SK-N-SH treated with all-trans-retinoic acid at 6 μM for 48 hours (cell line): ENCODE measurements around the gene MFAP4.

Experiments used
- ATAC-seq: fragments of 200-7000 bp; cut with Tn5 transposase; 3 replicates; pipeline ENCODE4 v1.9.1; 2020; ENCODE audit warnings: mild to moderate bottlenecking, moderate library complexity
- ARNTL ChIP-seq: fragments of 450-650 bp; formaldehyde crosslinking; IDR thresholded peaks from 2 replicates; pipeline ENCODE4 v1.5.0; 2020; ENCODE audit warnings: low read depth, mild to moderate bottlenecking, moderate library complexity, borderline replicate concordance
- BACH2 ChIP-seq: fragments of 250-450 bp; sonication (Bioruptor Pico); IDR thresholded peaks from 2 replicates; pipeline ENCODE4 v1.9.0; 2021; ENCODE audit warnings: mild to moderate bottlenecking, borderline replicate concordance
- CSDC2 ChIP-seq: fragments of 250-450 bp; sonication (Bioruptor Pico); IDR thresholded peaks from 2 replicates; pipeline ENCODE4 v1.5.0; 2020; ENCODE audit warnings: mild to moderate bottlenecking, moderate library complexity
- GLIS3 ChIP-seq: fragments of 250-450 bp; sonication (Bioruptor Pico); IDR thresholded peaks from 2 replicates; pipeline ENCODE4 v1.5.0; 2020; ENCODE audit warnings: mild to moderate bottlenecking, moderate library complexity
- ISL1 ChIP-seq: fragments of 250-450 bp; sonication (Bioruptor Pico); IDR thresholded peaks from 2 replicates; pipeline ENCODE4 v2.1.2; 2022; ENCODE audit warnings: mild to moderate bottlenecking, moderate library complexity
- OSR1 ChIP-seq: fragments of 250-450 bp; sonication (Bioruptor Pico); IDR thresholded peaks from 2 replicates; pipeline ENCODE4 v1.8.0; 2022; ENCODE audit warnings: moderate library complexity, mild to moderate bottlenecking, inconsistent platforms
- PPARA ChIP-seq: fragments of 250-450 bp; sonication (Bioruptor Pico); IDR thresholded peaks from 2 replicates; pipeline ENCODE4 v1.5.0; 2020; ENCODE audit warnings: mild to moderate bottlenecking, borderline replicate concordance
- RARB ChIP-seq: fragments of 250-450 bp; sonication (Bioruptor Pico); IDR thresholded peaks from 2 replicates; pipeline ENCODE4 v1.8.0; 2021; ENCODE audit warnings: mild to moderate bottlenecking, moderate library complexity
- SNAI2 ChIP-seq: fragments of 250-450 bp; sonication (Bioruptor Pico); IDR thresholded peaks from 2 replicates; pipeline ENCODE4 v1.5.0; 2020; ENCODE audit warnings: mild to moderate bottlenecking, moderate library complexity
- TOX ChIP-seq: fragments of 250-450 bp; sonication (Bioruptor Pico); IDR thresholded peaks from 2 replicates; pipeline ENCODE4 v1.8.0; 2021; ENCODE audit warnings: mild to moderate bottlenecking, moderate library complexity, borderline replicate concordance
- ZC3H10 ChIP-seq: fragments of 250-450 bp; sonication (Bioruptor Pico); IDR thresholded peaks from 2 replicates; pipeline ENCODE4 v1.5.1; 2021; ENCODE audit warnings: mild to moderate bottlenecking, moderate library complexity
- ZFP3 ChIP-seq: fragments of 250-450 bp; sonication (Bioruptor Pico); IDR thresholded peaks from 2 replicates; pipeline ENCODE4 v1.5.0; 2020; ENCODE audit warnings: mild to moderate bottlenecking, moderate library complexity
- ZFP30 ChIP-seq: fragments of 450-650 bp; formaldehyde crosslinking; IDR thresholded peaks from 2 replicates; pipeline ENCODE4 v1.5.0; 2022; ENCODE audit warnings: mild to moderate bottlenecking, moderate library complexity
- ZNF565 ChIP-seq: fragments of 450-650 bp; formaldehyde crosslinking; conservative IDR thresholded peaks from 2 replicates; pipeline ENCODE4 v1.5.0; 2020; ENCODE audit warnings: low read depth, mild to moderate bottlenecking, moderate library complexity
- ZNF70 ChIP-seq: fragments of 450-650 bp; formaldehyde crosslinking; IDR thresholded peaks from 2 replicates; pipeline ENCODE4 v1.5.0; 2020; ENCODE audit warnings: mild to moderate bottlenecking, moderate library complexity
- ZNF8 ChIP-seq: fragments of 450-650 bp; formaldehyde crosslinking; IDR thresholded peaks from 2 replicates; pipeline ENCODE4 v1.5.0; 2020; ENCODE audit warnings: mild to moderate bottlenecking, moderate library complexity
- TF ChIP-seq, protein P1 (sequence below): fragments of 250-450 bp; sonication (Bioruptor Pico); IDR thresholded peaks from 2 replicates; pipeline ENCODE4 v1.8.0; 2021; ENCODE audit warnings: low read depth, mild to moderate bottlenecking, moderate library complexity, borderline replicate concordance
- TF ChIP-seq, protein P2 (sequence below): fragments of 250-450 bp; sonication (Bioruptor Pico); IDR thresholded peaks from 2 replicates; pipeline ENCODE4 v1.5.1; 2021; ENCODE audit warnings: mild to moderate bottlenecking, moderate library complexity
- TF ChIP-seq, protein P3 (sequence below): fragments of 250-450 bp; sonication (Bioruptor Pico); IDR thresholded peaks from 2 replicates; pipeline ENCODE4 v1.5.0; 2020; ENCODE audit warnings: mild to moderate bottlenecking, moderate library complexity
- TF ChIP-seq, protein P4 (sequence below): fragments of 250-450 bp; sonication (Bioruptor Pico); IDR thresholded peaks from 2 replicates; pipeline ENCODE4 v1.8.0; 2020; ENCODE audit warnings: mild to moderate bottlenecking, moderate library complexity, borderline replicate concordance
- TF ChIP-seq, protein P5 (sequence below): fragments of 250-450 bp; sonication (Bioruptor Pico); IDR thresholded peaks from 2 replicates; pipeline ENCODE4 v1.5.1; 2020; ENCODE audit warnings: low read depth, mild to moderate bottlenecking, moderate library complexity

MFAP4 gene

DNA sequence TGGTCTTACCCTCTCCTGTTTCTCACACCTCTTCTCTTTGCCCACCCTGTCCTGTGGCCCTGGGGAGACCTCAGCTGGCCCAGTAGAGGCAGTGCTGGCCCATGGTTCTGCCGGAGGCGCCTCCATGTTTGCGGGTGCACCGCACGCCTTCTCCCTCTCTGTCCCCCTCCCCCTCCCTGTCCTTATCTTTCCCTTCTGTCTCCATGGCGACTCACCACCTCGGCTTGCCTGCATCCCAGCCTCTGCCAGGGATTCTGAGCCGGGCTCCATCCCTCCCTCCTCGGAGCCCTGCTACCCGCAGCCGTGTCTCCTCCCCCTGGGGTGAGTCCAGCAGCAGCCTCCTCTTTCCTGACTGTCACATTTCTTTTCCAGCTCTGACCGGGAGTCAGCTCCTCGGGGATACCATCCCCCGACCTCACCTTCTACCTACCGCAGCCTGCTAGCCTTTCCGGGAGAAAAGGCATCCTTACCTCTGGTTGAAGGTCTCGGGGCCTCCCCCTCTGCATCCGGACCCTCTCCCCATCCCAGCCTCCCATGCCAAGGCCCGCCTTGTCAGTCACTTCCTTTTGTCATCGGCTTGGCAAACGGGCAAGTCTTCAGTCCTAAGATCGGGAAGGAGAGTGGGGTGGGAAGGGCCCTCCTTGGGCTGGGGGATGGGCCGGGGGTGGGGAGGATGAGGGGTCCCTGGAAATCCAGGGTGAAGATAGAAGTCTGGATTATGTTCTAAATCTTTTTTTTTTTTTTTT, 24.1 kb upstream of the MFAP4 start, which contains the start of gene RNF112:
RNF112 (plus strand) TSS at position 358 of the 746 bp plus-strand sequence; CDS start at position 535, 177 bp downstream.
- no peak for TF ChIP-seq CSDC2 (CRISPR knock-in tag)
- no peak for TF ChIP-seq PPARA (CRISPR knock-in tag)
- no peak for TF ChIP-seq ZFP30
- no peak for TF ChIP-seq GLIS3 (CRISPR knock-in tag)
- no peak for TF ChIP-seq RARB (CRISPR knock-in tag)
- TF ChIP-seq, protein P1, sequence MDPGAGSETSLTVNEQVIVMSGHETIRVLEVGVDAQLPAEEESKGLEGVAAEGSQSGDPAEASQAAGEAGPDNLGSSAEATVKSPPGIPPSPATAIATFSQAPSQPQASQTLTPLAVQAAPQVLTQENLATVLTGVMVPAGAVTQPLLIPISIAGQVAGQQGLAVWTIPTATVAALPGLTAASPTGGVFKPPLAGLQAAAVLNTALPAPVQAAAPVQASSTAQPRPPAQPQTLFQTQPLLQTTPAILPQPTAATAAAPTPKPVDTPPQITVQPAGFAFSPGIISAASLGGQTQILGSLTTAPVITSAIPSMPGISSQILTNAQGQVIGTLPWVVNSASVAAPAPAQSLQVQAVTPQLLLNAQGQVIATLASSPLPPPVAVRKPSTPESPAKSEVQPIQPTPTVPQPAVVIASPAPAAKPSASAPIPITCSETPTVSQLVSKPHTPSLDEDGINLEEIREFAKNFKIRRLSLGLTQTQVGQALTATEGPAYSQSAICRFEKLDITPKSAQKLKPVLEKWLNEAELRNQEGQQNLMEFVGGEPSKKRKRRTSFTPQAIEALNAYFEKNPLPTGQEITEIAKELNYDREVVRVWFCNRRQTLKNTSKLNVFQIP (CRISPR knock-in tag) = no peak
- no peak for TF ChIP-seq ZFP3
- TF ChIP-seq ISL1 = no peak
- TF ChIP-seq ARNTL (CRISPR knock-in tag) = no peak
- TF ChIP-seq ZNF8 (CRISPR knock-in tag) = no peak
- TF ChIP-seq, protein P2, sequence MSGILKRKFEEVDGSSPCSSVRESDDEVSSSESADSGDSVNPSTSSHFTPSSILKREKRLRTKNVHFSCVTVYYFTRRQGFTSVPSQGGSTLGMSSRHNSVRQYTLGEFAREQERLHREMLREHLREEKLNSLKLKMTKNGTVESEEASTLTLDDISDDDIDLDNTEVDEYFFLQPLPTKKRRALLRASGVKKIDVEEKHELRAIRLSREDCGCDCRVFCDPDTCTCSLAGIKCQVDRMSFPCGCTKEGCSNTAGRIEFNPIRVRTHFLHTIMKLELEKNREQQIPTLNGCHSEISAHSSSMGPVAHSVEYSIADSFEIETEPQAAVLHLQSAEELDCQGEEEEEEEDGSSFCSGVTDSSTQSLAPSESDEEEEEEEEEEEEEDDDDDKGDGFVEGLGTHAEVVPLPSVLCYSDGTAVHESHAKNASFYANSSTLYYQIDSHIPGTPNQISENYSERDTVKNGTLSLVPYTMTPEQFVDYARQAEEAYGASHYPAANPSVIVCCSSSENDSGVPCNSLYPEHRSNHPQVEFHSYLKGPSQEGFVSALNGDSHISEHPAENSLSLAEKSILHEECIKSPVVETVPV (CRISPR knock-in tag) = no peak
- TF ChIP-seq, all 23 proteins: peak for 0
- peak; percentile 88 for ATAC-seq

DNA sequence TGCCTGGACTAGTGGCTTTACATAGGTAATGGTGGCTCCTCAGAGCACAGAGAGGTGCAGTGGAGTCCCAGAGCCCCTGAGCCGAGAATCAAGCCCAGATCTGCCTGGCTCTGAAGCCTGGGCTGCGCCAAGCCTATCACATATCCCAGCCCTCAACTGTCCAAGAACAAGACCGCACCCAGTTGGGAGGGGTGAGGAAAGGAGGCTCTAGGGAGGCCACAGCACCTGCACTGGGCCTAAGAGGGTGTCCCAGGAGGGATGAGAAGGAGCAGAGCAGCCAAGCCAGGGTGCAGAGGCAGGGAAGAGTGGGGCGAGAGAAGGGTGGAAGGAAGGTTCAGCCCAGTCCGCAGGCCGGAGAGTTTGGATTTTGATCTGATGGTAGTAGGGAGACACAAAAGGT, 23.1 kb upstream of the MFAP4 start:
- TF ChIP-seq ZFP3 = no peak
- no peak for TF ChIP-seq ZNF565
- TF ChIP-seq SNAI2 (CRISPR knock-in tag) = no peak
- TF ChIP-seq GLIS3 (CRISPR knock-in tag) = no peak
- TF ChIP-seq RARB (CRISPR knock-in tag) = no peak
- no peak for TF ChIP-seq CSDC2 (CRISPR knock-in tag)
- no peak for TF ChIP-seq ZFP30
- no peak for TF ChIP-seq ARNTL (CRISPR knock-in tag)
- TF ChIP-seq TOX = no peak
- TF ChIP-seq, protein P2 (CRISPR knock-in tag) = no peak
- no peak for TF ChIP-seq ZNF70 (CRISPR knock-in tag)
- TF ChIP-seq, protein P3, sequence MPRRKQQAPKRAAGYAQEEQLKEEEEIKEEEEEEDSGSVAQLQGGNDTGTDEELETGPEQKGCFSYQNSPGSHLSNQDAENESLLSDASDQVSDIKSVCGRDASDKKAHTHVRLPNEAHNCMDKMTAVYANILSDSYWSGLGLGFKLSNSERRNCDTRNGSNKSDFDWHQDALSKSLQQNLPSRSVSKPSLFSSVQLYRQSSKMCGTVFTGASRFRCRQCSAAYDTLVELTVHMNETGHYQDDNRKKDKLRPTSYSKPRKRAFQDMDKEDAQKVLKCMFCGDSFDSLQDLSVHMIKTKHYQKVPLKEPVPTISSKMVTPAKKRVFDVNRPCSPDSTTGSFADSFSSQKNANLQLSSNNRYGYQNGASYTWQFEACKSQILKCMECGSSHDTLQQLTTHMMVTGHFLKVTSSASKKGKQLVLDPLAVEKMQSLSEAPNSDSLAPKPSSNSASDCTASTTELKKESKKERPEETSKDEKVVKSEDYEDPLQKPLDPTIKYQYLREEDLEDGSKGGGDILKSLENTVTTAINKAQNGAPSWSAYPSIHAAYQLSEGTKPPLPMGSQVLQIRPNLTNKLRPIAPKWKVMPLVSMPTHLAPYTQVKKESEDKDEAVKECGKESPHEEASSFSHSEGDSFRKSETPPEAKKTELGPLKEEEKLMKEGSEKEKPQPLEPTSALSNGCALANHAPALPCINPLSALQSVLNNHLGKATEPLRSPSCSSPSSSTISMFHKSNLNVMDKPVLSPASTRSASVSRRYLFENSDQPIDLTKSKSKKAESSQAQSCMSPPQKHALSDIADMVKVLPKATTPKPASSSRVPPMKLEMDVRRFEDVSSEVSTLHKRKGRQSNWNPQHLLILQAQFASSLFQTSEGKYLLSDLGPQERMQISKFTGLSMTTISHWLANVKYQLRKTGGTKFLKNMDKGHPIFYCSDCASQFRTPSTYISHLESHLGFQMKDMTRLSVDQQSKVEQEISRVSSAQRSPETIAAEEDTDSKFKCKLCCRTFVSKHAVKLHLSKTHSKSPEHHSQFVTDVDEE (CRISPR knock-in tag) = no peak
- TF ChIP-seq, protein P4, sequence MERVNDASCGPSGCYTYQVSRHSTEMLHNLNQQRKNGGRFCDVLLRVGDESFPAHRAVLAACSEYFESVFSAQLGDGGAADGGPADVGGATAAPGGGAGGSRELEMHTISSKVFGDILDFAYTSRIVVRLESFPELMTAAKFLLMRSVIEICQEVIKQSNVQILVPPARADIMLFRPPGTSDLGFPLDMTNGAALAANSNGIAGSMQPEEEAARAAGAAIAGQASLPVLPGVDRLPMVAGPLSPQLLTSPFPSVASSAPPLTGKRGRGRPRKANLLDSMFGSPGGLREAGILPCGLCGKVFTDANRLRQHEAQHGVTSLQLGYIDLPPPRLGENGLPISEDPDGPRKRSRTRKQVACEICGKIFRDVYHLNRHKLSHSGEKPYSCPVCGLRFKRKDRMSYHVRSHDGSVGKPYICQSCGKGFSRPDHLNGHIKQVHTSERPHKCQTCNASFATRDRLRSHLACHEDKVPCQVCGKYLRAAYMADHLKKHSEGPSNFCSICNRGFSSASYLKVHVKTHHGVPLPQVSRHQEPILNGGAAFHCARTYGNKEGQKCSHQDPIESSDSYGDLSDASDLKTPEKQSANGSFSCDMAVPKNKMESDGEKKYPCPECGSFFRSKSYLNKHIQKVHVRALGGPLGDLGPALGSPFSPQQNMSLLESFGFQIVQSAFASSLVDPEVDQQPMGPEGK = no peak
- no peak for TF ChIP-seq BACH2 (CRISPR knock-in tag)
- TF ChIP-seq OSR1 (CRISPR knock-in tag) = no peak
- no peak for TF ChIP-seq ZC3H10 (CRISPR knock-in tag)
- TF ChIP-seq ISL1 = no peak
- TF ChIP-seq, protein P5, sequence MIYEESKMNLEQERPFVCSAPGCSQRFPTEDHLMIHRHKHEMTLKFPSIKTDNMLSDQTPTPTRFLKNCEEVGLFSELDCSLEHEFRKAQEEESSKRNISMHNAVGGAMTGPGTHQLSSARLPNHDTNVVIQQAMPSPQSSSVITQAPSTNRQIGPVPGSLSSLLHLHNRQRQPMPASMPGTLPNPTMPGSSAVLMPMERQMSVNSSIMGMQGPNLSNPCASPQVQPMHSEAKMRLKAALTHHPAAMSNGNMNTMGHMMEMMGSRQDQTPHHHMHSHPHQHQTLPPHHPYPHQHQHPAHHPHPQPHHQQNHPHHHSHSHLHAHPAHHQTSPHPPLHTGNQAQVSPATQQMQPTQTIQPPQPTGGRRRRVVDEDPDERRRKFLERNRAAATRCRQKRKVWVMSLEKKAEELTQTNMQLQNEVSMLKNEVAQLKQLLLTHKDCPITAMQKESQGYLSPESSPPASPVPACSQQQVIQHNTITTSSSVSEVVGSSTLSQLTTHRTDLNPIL (CRISPR knock-in tag) = no peak
- ATAC-seq = no peak; the same call in 2 of the 3 replicates
